IMR-90 (cell line): ENCODE results near the gene GUCY1B1. TPM values are rescaled to one million over a fixed set of nuclear protein-coding genes. Genes with fewer than 3 reads are reported as not detected.
A peak's percentile ranks its signal among the peaks of the same experiment; 100 is the strongest.

Experiments
- ATAC-seq: fragments of 200-7000 bp; cut with Tn5 transposase; 2 replicates; pipeline ENCODE4 v1.9.1; 2020; ENCODE audit warnings: low read depth, mild to moderate bottlenecking, moderate library complexity
- BruUV-seq: library from RNA; stranded (reverse); fragments of 400-500 nt; replicated peaks from 2 replicates; lab custom pipeline; 2021; lab: Mats Ljungman, UMichigan
- CTCF ChIA-PET: fragments of 300-600 bp; formaldehyde crosslinking; extraction: SDS; loops from one replicate; lab custom pipeline; 2021; ENCODE audit warnings: antibody characterized with exemption; lab: Yijun Ruan, JAX
- POLR2A ChIA-PET: fragments of 300-600 bp; sonication (Branson Sonifier 250); formaldehyde crosslinking; loops from one replicate; lab custom pipeline; 2022; ENCODE audit warnings: antibody characterized with exemption; ENCODE audit not compliant: unreplicated experiment; lab: Charles Lee
- DNase-seq: peaks from one replicate; pipeline ENCODE4 v3.0.0; 2013
- H2AFZ ChIP-seq: replicated peaks from 2 replicates; pipeline ENCODE3; 2013; ENCODE audit warnings: low read length, mild to moderate bottlenecking; ENCODE audit not compliant: poor library complexity
- H2AK5ac ChIP-seq: 2 replicates; pipeline ENCODE4 v1.6.1; 2013; ENCODE audit warnings: low read depth, low read length, inconsistent platforms
- H2AK9ac ChIP-seq: replicated peaks from 2 replicates; pipeline ENCODE3; 2013; ENCODE audit warnings: mild to moderate bottlenecking, low read depth, low read length, moderate library complexity; ENCODE audit not compliant: poor library complexity
- H2BK120ac ChIP-seq: 2 replicates; pipeline ENCODE4 v1.6.1; 2013; ENCODE audit warnings: low read depth, low read length, inconsistent platforms
- H2BK15ac ChIP-seq: 3 replicates; pipeline ENCODE4 v1.6.1; 2013; ENCODE audit warnings: low read depth, low read length, inconsistent platforms
- H2BK20ac ChIP-seq: 2 replicates; pipeline ENCODE4 v1.6.1; 2013; ENCODE audit warnings: low read depth, mild to moderate bottlenecking, inconsistent platforms, low read length, moderate library complexity
- H2BK5ac ChIP-seq: 2 replicates; pipeline ENCODE4 v1.6.1; 2013; ENCODE audit warnings: mild to moderate bottlenecking, low read depth, low read length, inconsistent platforms; ENCODE audit not compliant: poor library complexity, severe bottlenecking
- H3K14ac ChIP-seq: replicated peaks from 2 replicates; pipeline ENCODE4 v1.6.1; 2013; ENCODE audit warnings: low read depth, low read length, inconsistent platforms
- H3K18ac ChIP-seq: 2 replicates; pipeline ENCODE4 v1.6.1; 2013; ENCODE audit warnings: low read depth, low read length, control low read depth
- H3K23ac ChIP-seq: 2 replicates; pipeline ENCODE4 v1.6.1; 2013; ENCODE audit warnings: low read depth, low read length, inconsistent platforms
- H3K27ac ChIP-seq: 2 replicates; pipeline ENCODE4 v1.5.1; 2013; ENCODE audit warnings: mild to moderate bottlenecking, control low read depth, low read length; ENCODE audit not compliant: insufficient read depth
- H3K27me3 ChIP-seq: 2 replicates; pipeline ENCODE4 v1.6.1; 2013; ENCODE audit warnings: low read length; ENCODE audit not compliant: control insufficient read depth, insufficient read depth
- H3K36me3 ChIP-seq: 2 replicates; pipeline ENCODE4 v1.6.1; 2013; ENCODE audit warnings: low read length, mixed read lengths; ENCODE audit not compliant: control insufficient read depth, insufficient read depth
- H3K4ac ChIP-seq: 2 replicates; pipeline ENCODE4 v1.6.1; 2013; ENCODE audit warnings: low read depth, low read length, inconsistent platforms
- H3K4me1 ChIP-seq: 2 replicates; pipeline ENCODE4 v1.6.1; 2013; ENCODE audit warnings: low read length, mixed read lengths; ENCODE audit not compliant: control insufficient read depth, insufficient read depth
- H3K4me2 ChIP-seq: 2 replicates; pipeline ENCODE4 v1.6.1; 2013; ENCODE audit warnings: low read depth, mild to moderate bottlenecking, control low read depth, low read length, moderate library complexity
- H3K4me3 ChIP-seq: 2 replicates; pipeline ENCODE4 v1.5.1; 2013; ENCODE audit warnings: low read depth, mild to moderate bottlenecking, control low read depth, low read length, moderate library complexity; ENCODE audit not compliant: insufficient read depth
- H3K56ac ChIP-seq: 2 replicates; pipeline ENCODE4 v1.6.1; 2013; ENCODE audit warnings: low read length, inconsistent platforms; ENCODE audit not compliant: insufficient read depth; ENCODE audit errors: extremely low read depth
- H3K79me1 ChIP-seq, 2 experiments: 2 replicates each; pipeline ENCODE4 v1.6.1; 2013; ENCODE audit warnings: low read length in 2 of 2, inconsistent platforms in 1 of 2, low read depth in 1 of 2
- H3K9ac ChIP-seq: 2 replicates; pipeline ENCODE4 v1.6.1; 2013; ENCODE audit warnings: low read depth, low read length, control low read depth
- H3K9me1 ChIP-seq: 2 replicates; pipeline ENCODE4 v1.6.1; 2013; ENCODE audit warnings: low read length, inconsistent platforms; ENCODE audit not compliant: insufficient read depth
- H3K9me3 ChIP-seq: 2 replicates; pipeline ENCODE4 v1.6.1; 2013; ENCODE audit warnings: low read length; ENCODE audit not compliant: control insufficient read depth, insufficient read depth
- H4K20me1 ChIP-seq: 2 replicates; pipeline ENCODE4 v1.6.1; 2013; ENCODE audit warnings: low read length, inconsistent platforms; ENCODE audit not compliant: insufficient read depth
- H4K5ac ChIP-seq: 2 replicates; pipeline ENCODE4 v1.6.1; 2013; ENCODE audit warnings: mild to moderate bottlenecking, low read depth, low read length, control low read depth
- H4K8ac ChIP-seq, 2 experiments: 2 replicates each; pipeline ENCODE4 v1.6.1; 2013; ENCODE audit warnings: low read depth in 2 of 2, low read length in 2 of 2, control low read depth in 1 of 2, inconsistent platforms in 1 of 2
- H4K91ac ChIP-seq: 2 replicates; pipeline ENCODE4 v1.6.1; 2013; ENCODE audit warnings: low read depth, low read length, inconsistent platforms; ENCODE audit not compliant: insufficient read depth
- BHLHE40 ChIP-seq: fragments of 150-350 bp; IDR thresholded peaks from 2 replicates; pipeline ENCODE4 v1.6.1; 2016; ENCODE audit warnings: mild to moderate bottlenecking, low read depth, low read length
- CEBPB ChIP-seq: IDR thresholded peaks from 2 replicates; pipeline ENCODE4 v1.6.1; 2012; ENCODE audit warnings: low read depth, low read length, improper control_type of control experiment
- CHD1 ChIP-seq: IDR thresholded peaks from 2 replicates; pipeline ENCODE4 v1.6.1; 2012; ENCODE audit warnings: low read depth, low read length, improper control_type of control experiment
- MAFK ChIP-seq: IDR thresholded peaks from 2 replicates; pipeline ENCODE4 v1.6.1; 2012; ENCODE audit warnings: low read depth, low read length, improper control_type of control experiment
- MAZ ChIP-seq: IDR thresholded peaks from 2 replicates; pipeline ENCODE4 v1.6.1; 2012; ENCODE audit warnings: low read depth, mild to moderate bottlenecking, low read length, improper control_type of control experiment, moderate library complexity, borderline replicate concordance
- MXI1 ChIP-seq: IDR thresholded peaks from 2 replicates; pipeline ENCODE4 v1.6.1; 2012; ENCODE audit warnings: low read depth, mild to moderate bottlenecking, low read length, moderate library complexity, borderline replicate concordance
- NFE2L2 ChIP-seq: fragments of 150-350 bp; IDR thresholded peaks from 2 replicates; pipeline ENCODE4 v1.6.1; 2016; ENCODE audit warnings: low read depth, mild to moderate bottlenecking, low read length
- POLR2A ChIP-seq: IDR thresholded peaks from 2 replicates; pipeline ENCODE4 v1.6.1; 2012; ENCODE audit warnings: mild to moderate bottlenecking, low read depth, low read length
- RCOR1 ChIP-seq: IDR thresholded peaks from 2 replicates; pipeline ENCODE4 v1.6.1; 2012; ENCODE audit warnings: mild to moderate bottlenecking, low read length, improper control_type of control experiment; ENCODE audit not compliant: insufficient replicate concordance
- RFX5 ChIP-seq: IDR thresholded peaks from 2 replicates; pipeline ENCODE4 v1.8.0; 2012; ENCODE audit warnings: low read depth, mild to moderate bottlenecking, low read length, moderate library complexity
- SMC3 ChIP-seq: fragments of 150-350 bp; IDR thresholded peaks from 2 replicates; pipeline ENCODE4 v1.6.1; 2016; ENCODE audit warnings: low read depth, mild to moderate bottlenecking, antibody characterized with exemption, low read length, moderate library complexity
- WGBS, 2 experiments: methylation state at CpG; one replicate each; pipeline versions ENCODE4 v1.1.5 to v1.1.7; 2013; ENCODE audit warnings: missing lambda C conversion rate in 2 of 2; ENCODE audit not compliant: insufficient read length in 1 of 2; ENCODE audit errors: extremely low coverage in 2 of 2; 5-methylcytosine and 5-hydroxymethylcytosine counted together
- dilution Hi-C: fragments of 300-500 bp; cut with HindIII; formaldehyde crosslinking; loops from one replicate; pipeline ENCODE4 v1.14.3; 2018; ENCODE audit warnings: low sequenced_read_pairs; ENCODE audit not compliant: unreplicated experiment
- in situ Hi-C: fragments of 300-500 bp; cut with MboI; formaldehyde crosslinking; loops from 3 replicates; pipeline ENCODE4 v1.14.3; 2019; ENCODE audit warnings: low sequenced_read_pairs, inconsistent platforms, mixed read lengths
- intact Hi-C: fragments of 100-400 bp; cut with micrococcal nuclease; formaldehyde crosslinking; loops from 2 replicates; pipeline ENCODE4 v1.10.0; 2022
- polyA plus RNA-seq, 3 experiments: library from polyadenylated mRNA; depleted of rRNA; stranded (reverse); fragments of >200 nt; gene quantifications; 2 replicates each; pipeline ENCODE4 v1.2.3, GENCODE V29; 2012; ENCODE audit warnings: low replicate concordance in 1 of 3
- total RNA-seq: library from RNA; depleted of rRNA; stranded (reverse); fragments of >200 nt; gene quantifications from 2 replicates; pipeline ENCODE4 v1.2.3, GENCODE V29; 2012
- TF ChIP-seq, protein P1 (sequence below): fragments of 150-350 bp; IDR thresholded peaks from 2 replicates; pipeline ENCODE4 v1.6.1; 2016; ENCODE audit warnings: low read depth, mild to moderate bottlenecking, low read length, moderate library complexity, borderline replicate concordance
- TF ChIP-seq, protein P2 (sequence below): fragments of 150-350 bp; IDR thresholded peaks from 2 replicates; pipeline ENCODE4 v1.6.1; 2017; ENCODE audit warnings: mild to moderate bottlenecking, antibody characterized with exemption, low read length, low read depth
- TF ChIP-seq, protein P3 (sequence below): conservative IDR thresholded peaks from 2 replicates; pipeline ENCODE4 v1.5.1; 2012; ENCODE audit warnings: mild to moderate bottlenecking, low read depth, low read length, improper control_type of control experiment

The GUCY1B1 gene
- total and polyA plus RNA-seq, 2 of the 4 experiments (the other 2 are of a cell fraction) = 2.9 to 3.8 TPM

DNA sequence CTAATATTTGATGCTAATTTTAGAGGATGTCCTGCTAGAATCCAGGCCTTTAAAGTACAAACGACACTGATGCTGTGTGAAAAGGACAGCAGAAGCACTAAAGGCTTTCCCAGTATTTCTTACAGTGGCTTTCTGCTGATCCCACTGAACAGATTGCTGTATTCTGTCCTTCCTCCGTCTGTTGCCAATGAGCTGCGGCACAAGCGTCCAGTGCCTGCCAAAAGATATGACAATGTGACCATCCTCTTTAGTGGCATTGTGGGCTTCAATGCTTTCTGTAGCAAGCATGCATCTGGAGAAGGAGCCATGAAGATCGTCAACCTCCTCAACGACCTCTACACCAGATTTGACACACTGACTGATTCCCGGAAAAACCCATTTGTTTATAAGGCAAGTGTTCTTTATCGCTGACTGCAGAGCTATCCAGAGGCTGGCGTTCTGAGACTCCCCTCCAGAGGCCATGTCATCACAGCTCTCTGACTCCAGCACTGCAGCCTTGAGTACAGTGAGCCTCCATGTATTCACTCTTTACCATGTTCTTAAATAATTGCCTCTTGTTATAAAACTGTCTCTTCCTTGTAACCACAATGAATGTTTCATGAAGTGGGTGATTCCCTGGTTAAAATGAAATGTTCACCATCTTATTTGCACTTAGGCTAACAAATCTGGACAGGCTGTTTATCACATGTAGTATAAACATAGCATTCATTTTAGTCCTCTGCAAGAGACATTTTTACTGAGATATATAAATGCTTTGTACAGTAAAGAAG lies 43.6 kb downstream of the GUCY1B1 start:
- no TSS peak for BruUV-seq
- ChIA-PET CTCF (interaction anchor here (1.0 kb wide), 1 partner anchor 16 kb away, joined by 4 read pairs; no protein-coding TSS in a partner anchor), POLR2A (no interaction called here)
- Histone ChIP-seq H4K91ac (0 out of 2 replicates have a peak overlapping the region, but pooled peaks have one; percentile 14), H3K23ac (no peak overlapping the region), H3K9ac (no peak overlapping the region), H3K4ac (peak overlapping the region; percentile 48), H3K79me1 (no peaks in the 10 kb centered on the region), H3K27me3 (no peaks in the 10 kb centered on the region), H2BK15ac (no peak overlapping the region), H3K9me1 (peaks cover 10% of the 10 kb centered on the region), H3K36me3 (peaks cover 4% of the 10 kb centered on the region; the same call in 1 of the 2 replicates), H3K14ac (peak overlapping the region; percentile 38; the same call in 1 of the 2 replicates), H3K9me3 (no peaks in the 10 kb centered on the region), H4K20me1 (no peaks in the 10 kb centered on the region), H3K56ac (no peak overlapping the region), H2BK120ac (peak overlapping the region; percentile 63; the same call in 1 of the 2 replicates), H2AK5ac (peak overlapping the region; percentile 3; the same call in 1 of the 2 replicates), H4K5ac (peak overlapping the region; percentile 65; the same call in 1 of the 2 replicates), H3K18ac (peak overlapping the region; percentile 70), H2AFZ (peak overlapping the region; percentile 64), H3K27ac (peak overlapping the region; percentile 66; the same call in 1 of the 2 replicates), H2BK5ac (peak overlapping the region; percentile 3), H2AK9ac (no peak overlapping the region), H2BK20ac (peak overlapping the region; percentile 57), H3K4me2 (peak overlapping the region; percentile 3), H4K8ac (peak overlapping the region; percentile 24 to 64; a peak in 3 of 4 replicates), H3K4me1 (peaks cover 14% of the 10 kb centered on the region), H3K4me3 (no peak overlapping the region)
- in situ Hi-C loops (no loop called here), dilution Hi-C loops (no loop called here), intact Hi-C loops (no loop called here)
- WGBS, 2 experiments = 81% methylated on average over 2 of the region's 9 CpGs; no CpG with 5 or more reads in 1 of the 2 experiments
- DNase-seq = peak; percentile 58
- peak; percentile 78 for ATAC-seq
- TF ChIP-seq, protein P1, sequence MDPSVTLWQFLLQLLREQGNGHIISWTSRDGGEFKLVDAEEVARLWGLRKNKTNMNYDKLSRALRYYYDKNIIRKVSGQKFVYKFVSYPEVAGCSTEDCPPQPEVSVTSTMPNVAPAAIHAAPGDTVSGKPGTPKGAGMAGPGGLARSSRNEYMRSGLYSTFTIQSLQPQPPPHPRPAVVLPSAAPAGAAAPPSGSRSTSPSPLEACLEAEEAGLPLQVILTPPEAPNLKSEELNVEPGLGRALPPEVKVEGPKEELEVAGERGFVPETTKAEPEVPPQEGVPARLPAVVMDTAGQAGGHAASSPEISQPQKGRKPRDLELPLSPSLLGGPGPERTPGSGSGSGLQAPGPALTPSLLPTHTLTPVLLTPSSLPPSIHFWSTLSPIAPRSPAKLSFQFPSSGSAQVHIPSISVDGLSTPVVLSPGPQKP = no peak
- TF ChIP-seq CEBPB (no peak), CHD1 (no peak), BHLHE40 (no peak), RCOR1 (no peak), NFE2L2 (no peak), MXI1 (no peak), RFX5 (no peak), MAFK (no peak), SMC3 (no peak), POLR2A (no peak), MAZ (no peak)
- TF ChIP-seq, protein P2, sequence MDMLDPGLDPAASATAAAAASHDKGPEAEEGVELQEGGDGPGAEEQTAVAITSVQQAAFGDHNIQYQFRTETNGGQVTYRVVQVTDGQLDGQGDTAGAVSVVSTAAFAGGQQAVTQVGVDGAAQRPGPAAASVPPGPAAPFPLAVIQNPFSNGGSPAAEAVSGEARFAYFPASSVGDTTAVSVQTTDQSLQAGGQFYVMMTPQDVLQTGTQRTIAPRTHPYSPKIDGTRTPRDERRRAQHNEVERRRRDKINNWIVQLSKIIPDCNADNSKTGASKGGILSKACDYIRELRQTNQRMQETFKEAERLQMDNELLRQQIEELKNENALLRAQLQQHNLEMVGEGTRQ = no peak
- TF ChIP-seq, protein P3, sequence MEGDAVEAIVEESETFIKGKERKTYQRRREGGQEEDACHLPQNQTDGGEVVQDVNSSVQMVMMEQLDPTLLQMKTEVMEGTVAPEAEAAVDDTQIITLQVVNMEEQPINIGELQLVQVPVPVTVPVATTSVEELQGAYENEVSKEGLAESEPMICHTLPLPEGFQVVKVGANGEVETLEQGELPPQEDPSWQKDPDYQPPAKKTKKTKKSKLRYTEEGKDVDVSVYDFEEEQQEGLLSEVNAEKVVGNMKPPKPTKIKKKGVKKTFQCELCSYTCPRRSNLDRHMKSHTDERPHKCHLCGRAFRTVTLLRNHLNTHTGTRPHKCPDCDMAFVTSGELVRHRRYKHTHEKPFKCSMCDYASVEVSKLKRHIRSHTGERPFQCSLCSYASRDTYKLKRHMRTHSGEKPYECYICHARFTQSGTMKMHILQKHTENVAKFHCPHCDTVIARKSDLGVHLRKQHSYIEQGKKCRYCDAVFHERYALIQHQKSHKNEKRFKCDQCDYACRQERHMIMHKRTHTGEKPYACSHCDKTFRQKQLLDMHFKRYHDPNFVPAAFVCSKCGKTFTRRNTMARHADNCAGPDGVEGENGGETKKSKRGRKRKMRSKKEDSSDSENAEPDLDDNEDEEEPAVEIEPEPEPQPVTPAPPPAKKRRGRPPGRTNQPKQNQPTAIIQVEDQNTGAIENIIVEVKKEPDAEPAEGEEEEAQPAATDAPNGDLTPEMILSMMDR = no peak
